OCI-LY7 (cell line): ENCODE results near the gene DDX50.

ENCODE experiments used
- EZH2phosphoT487 ChIP-seq: fragments of 200-600 bp; sonication (generic); IDR thresholded peaks from 2 replicates; pipeline ENCODE4 v1.6.1; 2018; ENCODE audit warnings: low read depth, borderline replicate concordance, mild to moderate bottlenecking, mixed run types, antibody characterized with exemption, low read length, moderate library complexity, mixed read lengths
- TF ChIP-seq, protein P1 (sequence below): fragments of 200-600 bp; sonication (generic); conservative IDR thresholded peaks from 2 replicates; pipeline ENCODE4 v1.5.1; 2014; ENCODE audit warnings: mild to moderate bottlenecking, antibody characterized with exemption, low read length, moderate library complexity, mixed read lengths

GRCh38 chr10:68864611-68865010 is 36.5 kb upstream of the DDX50 start:
- TF ChIP-seq EZH2phosphoT487, result no peak
- TF ChIP-seq, protein P1, sequence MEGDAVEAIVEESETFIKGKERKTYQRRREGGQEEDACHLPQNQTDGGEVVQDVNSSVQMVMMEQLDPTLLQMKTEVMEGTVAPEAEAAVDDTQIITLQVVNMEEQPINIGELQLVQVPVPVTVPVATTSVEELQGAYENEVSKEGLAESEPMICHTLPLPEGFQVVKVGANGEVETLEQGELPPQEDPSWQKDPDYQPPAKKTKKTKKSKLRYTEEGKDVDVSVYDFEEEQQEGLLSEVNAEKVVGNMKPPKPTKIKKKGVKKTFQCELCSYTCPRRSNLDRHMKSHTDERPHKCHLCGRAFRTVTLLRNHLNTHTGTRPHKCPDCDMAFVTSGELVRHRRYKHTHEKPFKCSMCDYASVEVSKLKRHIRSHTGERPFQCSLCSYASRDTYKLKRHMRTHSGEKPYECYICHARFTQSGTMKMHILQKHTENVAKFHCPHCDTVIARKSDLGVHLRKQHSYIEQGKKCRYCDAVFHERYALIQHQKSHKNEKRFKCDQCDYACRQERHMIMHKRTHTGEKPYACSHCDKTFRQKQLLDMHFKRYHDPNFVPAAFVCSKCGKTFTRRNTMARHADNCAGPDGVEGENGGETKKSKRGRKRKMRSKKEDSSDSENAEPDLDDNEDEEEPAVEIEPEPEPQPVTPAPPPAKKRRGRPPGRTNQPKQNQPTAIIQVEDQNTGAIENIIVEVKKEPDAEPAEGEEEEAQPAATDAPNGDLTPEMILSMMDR, result no peak
